Activated CD8-positive, alpha-beta T cell treated with anti-CD3 and anti-CD28 coated beads for 36 hours (primary cell): ENCODE results near the gene TOR2A. TPM values are rescaled to one million over a fixed set of nuclear protein-coding genes. Genes with fewer than 3 reads are reported as not detected.

Experiments used
- ATAC-seq: fragments of 200-7000 bp; cut with Tn5 transposase; one replicate; pipeline ENCODE4 v1.10.0; 2021; ENCODE audit warnings: mild to moderate bottlenecking, moderate library complexity
- CTCF ChIA-PET: fragments of 350-600 bp; sonication (Branson Sonifier 250); formaldehyde crosslinking; loops from one replicate; lab custom pipeline; 2021; ENCODE audit warnings: antibody characterized with exemption; lab: Charles Lee
- POLR2A ChIA-PET: fragments of 350-600 bp; sonication (Branson Sonifier 250); formaldehyde crosslinking; loops from one replicate; lab custom pipeline; 2021; ENCODE audit warnings: antibody characterized with exemption; lab: Charles Lee
- DNase-seq: peaks from one replicate; pipeline ENCODE4 v3.0.0-alpha.2; 2020
- H3K27ac Mint-ChIP-seq: one replicate; pipeline ENCODE4 v1.8.0; 2021; ENCODE audit warnings: mild to moderate bottlenecking, mixed read lengths
- H3K27me3 Mint-ChIP-seq: one replicate; pipeline ENCODE4 v1.8.0; 2021; ENCODE audit warnings: mixed read lengths
- H3K36me3 Mint-ChIP-seq: one replicate; pipeline ENCODE4 v1.8.0; 2021; ENCODE audit warnings: low read depth, mixed read lengths
- H3K4me1 Mint-ChIP-seq: one replicate; pipeline ENCODE4 v1.8.0; 2021; ENCODE audit warnings: low read depth, mixed read lengths
- H3K4me3 Mint-ChIP-seq: one replicate; pipeline ENCODE4 v1.8.0; 2021; ENCODE audit warnings: mild to moderate bottlenecking, moderate library complexity, mixed read lengths
- H3K9me3 Mint-ChIP-seq: one replicate; pipeline ENCODE4 v1.8.0; 2021; ENCODE audit warnings: mixed read lengths
- intact Hi-C: fragments of 100-400 bp; cut with micrococcal nuclease; formaldehyde crosslinking; loops from one replicate; pipeline ENCODE4 v1.10.0; 2022
- total RNA-seq, 2 experiments: library from RNA; stranded (reverse); gene quantifications; one replicate each; pipeline ENCODE4 v1.2.3, GENCODE V29; 2021
- TF ChIP-seq, protein P1 (sequence below): fragments of 200-600 bp; IDR thresholded peaks from one replicate; pipeline ENCODE4 v1.8.0; 2022; ENCODE audit warnings: antibody characterized with exemption, mild to moderate bottlenecking

Gene TOR2A
- total RNA-seq, 2 experiments from 2014 or later: 14.4 to 16.1 TPM

DNA sequence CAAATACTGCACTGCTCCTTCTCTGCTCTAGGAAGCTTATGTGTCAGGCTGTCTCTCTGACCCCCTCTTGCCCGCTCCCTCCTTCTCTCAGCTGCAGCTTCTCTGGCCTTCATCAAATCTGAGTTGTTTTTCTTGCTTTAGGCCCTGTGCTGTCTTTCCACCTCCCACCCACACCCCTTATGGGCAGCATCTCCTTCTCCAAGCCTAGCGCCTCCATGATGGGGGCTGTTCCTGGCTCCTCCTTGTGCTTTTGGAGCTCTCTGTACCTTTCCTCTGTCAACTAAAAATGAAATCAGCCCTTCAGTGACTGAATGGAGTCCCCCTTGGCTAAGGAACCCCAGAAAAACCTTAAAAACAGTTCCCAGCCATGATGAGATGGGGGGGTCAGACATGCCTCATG lies 35.0 kb downstream of the TOR2A start:
- TF ChIP-seq, protein P1, sequence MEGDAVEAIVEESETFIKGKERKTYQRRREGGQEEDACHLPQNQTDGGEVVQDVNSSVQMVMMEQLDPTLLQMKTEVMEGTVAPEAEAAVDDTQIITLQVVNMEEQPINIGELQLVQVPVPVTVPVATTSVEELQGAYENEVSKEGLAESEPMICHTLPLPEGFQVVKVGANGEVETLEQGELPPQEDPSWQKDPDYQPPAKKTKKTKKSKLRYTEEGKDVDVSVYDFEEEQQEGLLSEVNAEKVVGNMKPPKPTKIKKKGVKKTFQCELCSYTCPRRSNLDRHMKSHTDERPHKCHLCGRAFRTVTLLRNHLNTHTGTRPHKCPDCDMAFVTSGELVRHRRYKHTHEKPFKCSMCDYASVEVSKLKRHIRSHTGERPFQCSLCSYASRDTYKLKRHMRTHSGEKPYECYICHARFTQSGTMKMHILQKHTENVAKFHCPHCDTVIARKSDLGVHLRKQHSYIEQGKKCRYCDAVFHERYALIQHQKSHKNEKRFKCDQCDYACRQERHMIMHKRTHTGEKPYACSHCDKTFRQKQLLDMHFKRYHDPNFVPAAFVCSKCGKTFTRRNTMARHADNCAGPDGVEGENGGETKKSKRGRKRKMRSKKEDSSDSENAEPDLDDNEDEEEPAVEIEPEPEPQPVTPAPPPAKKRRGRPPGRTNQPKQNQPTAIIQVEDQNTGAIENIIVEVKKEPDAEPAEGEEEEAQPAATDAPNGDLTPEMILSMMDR: no peak
- no peaks in the 10 kb centered on the region for H3K27me3 Mint-ChIP-seq
- H3K4me1 Mint-ChIP-seq: peaks cover 12% of the 10 kb centered on the region
- intact Hi-C loops: no loop called here
- ChIA-PET POLR2A (interaction anchor here (1.0 kb wide), 1 partner anchor 16 kb away, joined by 6 read pairs; the partner anchor contains the start of genes PTRH1 and TTC16), CTCF (interaction anchor here (1.0 to 2.0 kb wide), 2 partner anchors 10 to 35 kb away, joined by 3 to 7 read pairs; partner anchors contain the start of gene TOR2A)
- no peaks in the 10 kb centered on the region for H3K9me3 Mint-ChIP-seq
- no peak overlapping the region for H3K4me3 Mint-ChIP-seq
- H3K27ac Mint-ChIP-seq: no peak overlapping the region
- DNase-seq: no peak
- no peak for ATAC-seq
- no peaks in the 10 kb centered on the region for H3K36me3 Mint-ChIP-seq

DNA sequence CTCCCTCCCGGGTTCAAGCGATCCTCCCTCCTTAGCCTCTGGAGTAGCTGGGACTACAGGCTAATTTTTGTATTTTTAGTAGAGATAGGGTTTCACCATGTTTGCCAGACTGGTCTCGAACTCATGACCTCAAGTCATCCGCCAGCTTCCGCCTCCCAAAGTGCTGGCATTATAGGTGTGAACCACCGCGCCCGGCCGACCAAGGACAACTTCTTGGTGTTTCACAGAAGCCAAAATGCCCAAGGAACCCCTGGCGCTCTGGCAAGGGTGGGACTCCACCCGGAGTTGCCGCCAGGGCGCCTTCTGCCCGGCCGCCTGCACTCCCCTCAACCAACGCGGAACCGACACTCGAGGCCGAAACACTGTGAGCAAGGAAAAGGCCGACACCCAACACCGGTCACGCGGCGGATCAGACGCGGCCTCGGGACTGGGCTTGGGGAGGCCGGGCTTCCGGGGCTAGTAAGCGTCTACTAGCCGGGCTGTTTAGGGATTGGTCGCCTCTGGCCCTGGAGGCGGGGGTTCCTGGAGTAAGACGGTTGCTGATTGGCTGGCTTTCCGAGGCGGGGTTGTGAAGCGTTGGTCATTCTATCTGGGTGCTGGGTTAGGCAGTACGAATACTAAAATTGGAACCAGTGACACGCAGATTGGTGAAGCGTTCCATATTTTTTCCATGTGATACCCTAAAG lies 36.0 kb downstream of the TOR2A start:
- Mint-ChIP-seq H3K4me1 (peaks cover 12% of the 10 kb centered on the region), H3K27me3 (no peaks in the 10 kb centered on the region), H3K4me3 (peak overlapping the region; percentile 73), H3K27ac (peak overlapping the region; percentile 75), H3K9me3 (no peaks in the 10 kb centered on the region), H3K36me3 (no peaks in the 10 kb centered on the region)
- TF ChIP-seq, protein P1: no peak
- peak; percentile 100 for ATAC-seq
- ChIA-PET POLR2A (no interaction called here), CTCF (interaction anchor here (1.0 kb wide), 1 partner anchor 11 kb away, joined by 3 read pairs; no protein-coding TSS in a partner anchor)
- intact Hi-C loops: no loop called here
- peak; percentile 94 for DNase-seq

DNA sequence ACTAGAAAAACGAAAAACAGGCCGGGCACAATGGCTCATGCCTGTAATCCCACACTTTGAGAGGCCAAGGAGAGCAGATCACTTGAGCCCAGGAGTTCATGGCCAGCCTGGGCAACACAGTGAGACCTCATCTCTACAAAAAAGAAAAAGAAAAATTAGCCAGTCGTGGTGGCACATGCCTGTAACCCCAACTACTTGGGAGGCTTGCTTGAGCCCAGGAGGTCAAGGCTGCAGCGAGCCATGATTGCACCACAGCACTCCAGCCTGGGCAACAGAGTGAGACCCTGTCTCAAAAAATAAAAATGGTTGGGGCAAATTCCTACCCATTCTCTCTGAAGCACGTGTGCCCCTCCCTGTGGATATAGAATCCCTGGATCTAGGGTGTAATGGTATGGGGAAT lies 36.7 kb downstream of the TOR2A start:
- intact Hi-C loops: no loop called here
- H3K9me3 Mint-ChIP-seq: no peaks in the 10 kb centered on the region
- DNase-seq (no peak), ATAC-seq (no peak)
- H3K4me3 Mint-ChIP-seq: no peak overlapping the region
- CTCF ChIA-PET: no interaction called here
- TF ChIP-seq, protein P1: no peak
- POLR2A ChIA-PET: interaction anchor here (0.5 kb wide), 1 partner anchor 189 kb away, joined by 3 read pairs; no protein-coding TSS in a partner anchor
- H3K36me3 Mint-ChIP-seq: no peaks in the 10 kb centered on the region
- H3K4me1 Mint-ChIP-seq: peaks cover 12% of the 10 kb centered on the region
- H3K27me3 Mint-ChIP-seq: no peaks in the 10 kb centered on the region
- H3K27ac Mint-ChIP-seq: no peak overlapping the region

DNA sequence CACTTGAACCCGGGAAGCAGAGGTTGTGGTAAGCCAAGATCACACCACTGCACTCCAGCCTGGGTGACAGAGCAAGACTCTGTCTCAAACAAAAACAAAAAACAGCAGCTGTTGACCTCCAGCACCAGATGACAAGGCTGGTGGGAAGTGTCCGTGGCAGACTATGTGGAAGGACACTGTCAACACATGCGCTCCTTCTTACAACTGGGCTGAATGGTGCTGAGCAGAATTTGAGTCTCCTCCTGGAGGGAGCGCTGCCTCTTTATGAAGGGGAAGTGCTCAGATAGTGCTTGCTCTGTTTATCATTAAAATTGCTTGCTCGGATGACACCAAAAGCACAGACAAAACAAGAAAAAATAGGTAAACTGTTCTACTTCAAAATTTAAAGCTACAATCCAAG lies 37.5 kb downstream of the TOR2A start:
- CTCF ChIA-PET: no interaction called here
- TF ChIP-seq, protein P1: no peak
- Mint-ChIP-seq H3K27me3 (no peaks in the 10 kb centered on the region), H3K27ac (no peak overlapping the region), H3K36me3 (no peaks in the 10 kb centered on the region), H3K4me3 (no peak overlapping the region), H3K9me3 (no peaks in the 10 kb centered on the region), H3K4me1 (peaks cover 12% of the 10 kb centered on the region)
- POLR2A ChIA-PET: interaction anchor here (0.5 kb wide), 1 partner anchor 189 kb away, joined by 3 read pairs; no protein-coding TSS in a partner anchor
- no peak for ATAC-seq
- no peak for DNase-seq
- intact Hi-C loops: no loop called here
